ENCODE measurements around the gene RIPOR2.

Gene RIPOR2

DNA sequence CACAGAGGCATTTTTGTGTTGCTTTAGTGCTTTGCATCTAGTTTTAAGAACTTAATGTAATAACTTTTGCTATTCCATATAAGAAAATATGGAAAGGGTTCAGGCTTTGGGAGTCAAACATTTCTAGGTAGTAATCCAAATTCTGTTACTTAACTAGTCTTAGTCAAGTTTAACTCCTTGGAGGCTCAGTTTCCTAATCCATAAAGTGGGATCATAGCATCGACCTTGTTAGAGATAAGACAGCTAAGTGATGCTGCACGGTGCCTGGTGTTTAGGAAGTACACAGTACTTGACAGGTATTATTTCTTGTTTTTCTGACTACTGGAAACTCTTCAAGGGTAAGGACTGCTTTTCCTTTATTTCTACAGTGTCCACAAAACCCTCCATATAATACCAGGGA is 112.6 kb downstream of the RIPOR2 start (continued):
- TF ChIP-seq, protein P1, sequence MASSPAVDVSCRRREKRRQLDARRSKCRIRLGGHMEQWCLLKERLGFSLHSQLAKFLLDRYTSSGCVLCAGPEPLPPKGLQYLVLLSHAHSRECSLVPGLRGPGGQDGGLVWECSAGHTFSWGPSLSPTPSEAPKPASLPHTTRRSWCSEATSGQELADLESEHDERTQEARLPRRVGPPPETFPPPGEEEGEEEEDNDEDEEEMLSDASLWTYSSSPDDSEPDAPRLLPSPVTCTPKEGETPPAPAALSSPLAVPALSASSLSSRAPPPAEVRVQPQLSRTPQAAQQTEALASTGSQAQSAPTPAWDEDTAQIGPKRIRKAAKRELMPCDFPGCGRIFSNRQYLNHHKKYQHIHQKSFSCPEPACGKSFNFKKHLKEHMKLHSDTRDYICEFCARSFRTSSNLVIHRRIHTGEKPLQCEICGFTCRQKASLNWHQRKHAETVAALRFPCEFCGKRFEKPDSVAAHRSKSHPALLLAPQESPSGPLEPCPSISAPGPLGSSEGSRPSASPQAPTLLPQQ (tag by site-specific recombination; IDR thresholded peaks at IDR 0.05) = no peak
- no peak for TF ChIP-seq ZNF211 (tag by site-specific recombination; IDR thresholded peaks at IDR 0.05; ENCODE audit: low read depth)
- TF ChIP-seq, protein P2, sequence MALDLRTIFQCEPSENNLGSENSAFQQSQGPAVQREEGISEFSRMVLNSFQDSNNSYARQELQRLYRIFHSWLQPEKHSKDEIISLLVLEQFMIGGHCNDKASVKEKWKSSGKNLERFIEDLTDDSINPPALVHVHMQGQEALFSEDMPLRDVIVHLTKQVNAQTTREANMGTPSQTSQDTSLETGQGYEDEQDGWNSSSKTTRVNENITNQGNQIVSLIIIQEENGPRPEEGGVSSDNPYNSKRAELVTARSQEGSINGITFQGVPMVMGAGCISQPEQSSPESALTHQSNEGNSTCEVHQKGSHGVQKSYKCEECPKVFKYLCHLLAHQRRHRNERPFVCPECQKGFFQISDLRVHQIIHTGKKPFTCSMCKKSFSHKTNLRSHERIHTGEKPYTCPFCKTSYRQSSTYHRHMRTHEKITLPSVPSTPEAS (tag by site-specific recombination; IDR thresholded peaks at IDR 0.05) = no peak
- TF ChIP-seq, protein P3, sequence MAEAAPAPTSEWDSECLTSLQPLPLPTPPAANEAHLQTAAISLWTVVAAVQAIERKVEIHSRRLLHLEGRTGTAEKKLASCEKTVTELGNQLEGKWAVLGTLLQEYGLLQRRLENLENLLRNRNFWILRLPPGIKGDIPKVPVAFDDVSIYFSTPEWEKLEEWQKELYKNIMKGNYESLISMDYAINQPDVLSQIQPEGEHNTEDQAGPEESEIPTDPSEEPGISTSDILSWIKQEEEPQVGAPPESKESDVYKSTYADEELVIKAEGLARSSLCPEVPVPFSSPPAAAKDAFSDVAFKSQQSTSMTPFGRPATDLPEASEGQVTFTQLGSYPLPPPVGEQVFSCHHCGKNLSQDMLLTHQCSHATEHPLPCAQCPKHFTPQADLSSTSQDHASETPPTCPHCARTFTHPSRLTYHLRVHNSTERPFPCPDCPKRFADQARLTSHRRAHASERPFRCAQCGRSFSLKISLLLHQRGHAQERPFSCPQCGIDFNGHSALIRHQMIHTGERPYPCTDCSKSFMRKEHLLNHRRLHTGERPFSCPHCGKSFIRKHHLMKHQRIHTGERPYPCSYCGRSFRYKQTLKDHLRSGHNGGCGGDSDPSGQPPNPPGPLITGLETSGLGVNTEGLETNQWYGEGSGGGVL (tag by site-specific recombination; IDR thresholded peaks at IDR 0.05) = no peak
- TF ChIP-seq ZNF521 (tag by site-specific recombination; IDR thresholded peaks at IDR 0.05) = no peak

DNA sequence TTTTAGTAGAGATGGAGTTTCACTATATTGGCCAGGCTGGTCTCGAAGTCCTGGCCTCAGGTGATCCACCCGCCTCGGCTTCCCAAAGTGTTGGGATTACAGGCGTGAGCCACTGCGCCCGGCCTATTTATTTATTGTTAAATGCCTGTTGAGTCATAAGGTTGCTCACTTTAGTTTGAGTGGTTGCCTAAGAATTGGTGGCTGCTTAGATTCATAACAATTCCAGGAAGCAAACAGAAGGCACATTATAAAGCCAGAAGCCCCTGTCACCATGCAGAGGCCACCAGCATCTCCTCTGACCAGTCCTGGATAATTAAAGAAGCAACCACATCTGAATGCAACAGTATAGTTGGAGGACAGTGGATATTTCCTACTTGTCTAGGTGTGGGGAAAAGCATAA is 113.1 kb downstream of the RIPOR2 start:
- no peaks in the 10 kb centered on the region; the same call in 1 of the 2 replicates for H3K4me1 ChIP-seq (ENCODE audit: control insufficient read depth, insufficient read depth, low read length)
- no peak overlapping the region for H3K4me3 ChIP-seq (ENCODE audit: low read depth, low read length)
- H3K27ac ChIP-seq (ENCODE audit: extremely low read depth, low read depth, low read length) = no peak overlapping the region
- no peaks in the 10 kb centered on the region for H3K9me3 ChIP-seq (ENCODE audit: control insufficient read depth, insufficient read depth, low read depth, low read length)
- ChIA-PET CTCF (no interaction called here), POLR2A (no interaction called here)
- TF ChIP-seq ZNF114 (tag by site-specific recombination; IDR thresholded peaks at IDR 0.05) (no peak), ZFP37 (tag by site-specific recombination; IDR thresholded peaks at IDR 0.05) (no peak)
- H3K36me3 ChIP-seq (ENCODE audit: control insufficient read depth in 2 of 2, insufficient read depth in 1 of 2, low read length in 2 of 2) = no peaks in the 10 kb centered on the region

DNA sequence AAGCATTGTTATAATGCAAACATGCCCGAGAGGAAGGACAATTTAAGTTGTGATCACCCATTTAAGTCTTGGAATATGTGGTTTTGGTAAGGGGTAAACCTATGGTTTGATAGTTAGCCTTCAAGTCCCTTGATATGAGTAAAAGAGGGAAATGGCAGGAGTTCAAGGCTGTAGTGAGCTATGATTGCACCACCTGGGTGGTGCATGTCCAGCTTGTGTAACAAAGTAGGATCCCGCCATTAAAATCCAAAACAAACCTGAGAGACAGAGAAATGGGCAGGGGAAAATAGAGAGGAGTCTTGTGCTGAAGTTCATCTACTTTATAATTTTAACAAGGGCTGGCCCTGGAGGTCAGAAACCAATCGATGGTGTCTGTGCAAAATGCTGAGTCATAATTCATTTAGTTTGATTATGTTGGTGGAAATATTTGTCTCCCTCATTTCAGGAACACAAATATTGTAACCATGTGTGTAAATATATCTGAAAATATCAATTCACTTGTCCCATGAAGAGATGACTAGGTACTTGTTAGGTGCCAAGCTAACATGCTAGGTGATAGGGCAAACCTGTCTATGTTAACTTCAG is 113.8 kb downstream of the RIPOR2 start:
- H3K27ac ChIP-seq (ENCODE audit: extremely low read depth, low read depth, low read length) = no peak overlapping the region
- no peaks in the 10 kb centered on the region; the same call in 1 of the 2 replicates for H3K4me1 ChIP-seq (ENCODE audit: control insufficient read depth, insufficient read depth, low read length)
- no peak overlapping the region for H3K4me3 ChIP-seq (ENCODE audit: low read depth, low read length)
- CTCF ChIA-PET = interaction anchor here (1.5 kb wide), 1 partner anchor 249 kb away, joined by 4 read pairs; no protein-coding TSS in a partner anchor
- no peaks in the 10 kb centered on the region for H3K9me3 ChIP-seq (ENCODE audit: control insufficient read depth, insufficient read depth, low read depth, low read length)
- H3K36me3 ChIP-seq (ENCODE audit: control insufficient read depth in 2 of 2, insufficient read depth in 1 of 2, low read length in 2 of 2) = no peaks in the 10 kb centered on the region
- POLR2A ChIA-PET = no interaction called here
- TF ChIP-seq TRIM28 (IDR thresholded peaks at IDR 0.05; ENCODE audit: borderline replicate concordance, low read length) = no peak
- TF ChIP-seq, protein P4, sequence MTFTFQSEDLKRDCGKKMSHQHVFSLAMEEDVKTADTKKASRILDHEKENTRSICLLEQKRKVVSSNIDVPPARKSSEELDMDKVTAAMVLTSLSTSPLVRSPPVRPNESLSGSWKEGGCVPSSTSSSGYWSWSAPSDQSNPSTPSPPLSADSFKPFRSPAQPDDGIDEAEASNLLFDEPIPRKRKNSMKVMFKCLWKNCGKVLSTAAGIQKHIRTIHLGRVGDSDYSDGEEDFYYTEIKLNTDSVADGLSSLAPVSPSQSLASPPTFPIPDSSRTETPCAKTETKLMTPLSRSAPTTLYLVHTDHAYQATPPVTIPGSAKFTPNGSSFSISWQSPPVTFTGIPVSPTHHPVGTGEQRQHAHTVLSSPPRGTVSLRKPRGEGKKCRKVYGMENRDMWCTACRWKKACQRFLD (tag by site-specific recombination; IDR thresholded peaks at IDR 0.05) = no peak
- TF ChIP-seq ZNF202 (tag by site-specific recombination; IDR thresholded peaks at IDR 0.05; ENCODE audit: borderline replicate concordance) = no peak
- TF ChIP-seq, protein P5, sequence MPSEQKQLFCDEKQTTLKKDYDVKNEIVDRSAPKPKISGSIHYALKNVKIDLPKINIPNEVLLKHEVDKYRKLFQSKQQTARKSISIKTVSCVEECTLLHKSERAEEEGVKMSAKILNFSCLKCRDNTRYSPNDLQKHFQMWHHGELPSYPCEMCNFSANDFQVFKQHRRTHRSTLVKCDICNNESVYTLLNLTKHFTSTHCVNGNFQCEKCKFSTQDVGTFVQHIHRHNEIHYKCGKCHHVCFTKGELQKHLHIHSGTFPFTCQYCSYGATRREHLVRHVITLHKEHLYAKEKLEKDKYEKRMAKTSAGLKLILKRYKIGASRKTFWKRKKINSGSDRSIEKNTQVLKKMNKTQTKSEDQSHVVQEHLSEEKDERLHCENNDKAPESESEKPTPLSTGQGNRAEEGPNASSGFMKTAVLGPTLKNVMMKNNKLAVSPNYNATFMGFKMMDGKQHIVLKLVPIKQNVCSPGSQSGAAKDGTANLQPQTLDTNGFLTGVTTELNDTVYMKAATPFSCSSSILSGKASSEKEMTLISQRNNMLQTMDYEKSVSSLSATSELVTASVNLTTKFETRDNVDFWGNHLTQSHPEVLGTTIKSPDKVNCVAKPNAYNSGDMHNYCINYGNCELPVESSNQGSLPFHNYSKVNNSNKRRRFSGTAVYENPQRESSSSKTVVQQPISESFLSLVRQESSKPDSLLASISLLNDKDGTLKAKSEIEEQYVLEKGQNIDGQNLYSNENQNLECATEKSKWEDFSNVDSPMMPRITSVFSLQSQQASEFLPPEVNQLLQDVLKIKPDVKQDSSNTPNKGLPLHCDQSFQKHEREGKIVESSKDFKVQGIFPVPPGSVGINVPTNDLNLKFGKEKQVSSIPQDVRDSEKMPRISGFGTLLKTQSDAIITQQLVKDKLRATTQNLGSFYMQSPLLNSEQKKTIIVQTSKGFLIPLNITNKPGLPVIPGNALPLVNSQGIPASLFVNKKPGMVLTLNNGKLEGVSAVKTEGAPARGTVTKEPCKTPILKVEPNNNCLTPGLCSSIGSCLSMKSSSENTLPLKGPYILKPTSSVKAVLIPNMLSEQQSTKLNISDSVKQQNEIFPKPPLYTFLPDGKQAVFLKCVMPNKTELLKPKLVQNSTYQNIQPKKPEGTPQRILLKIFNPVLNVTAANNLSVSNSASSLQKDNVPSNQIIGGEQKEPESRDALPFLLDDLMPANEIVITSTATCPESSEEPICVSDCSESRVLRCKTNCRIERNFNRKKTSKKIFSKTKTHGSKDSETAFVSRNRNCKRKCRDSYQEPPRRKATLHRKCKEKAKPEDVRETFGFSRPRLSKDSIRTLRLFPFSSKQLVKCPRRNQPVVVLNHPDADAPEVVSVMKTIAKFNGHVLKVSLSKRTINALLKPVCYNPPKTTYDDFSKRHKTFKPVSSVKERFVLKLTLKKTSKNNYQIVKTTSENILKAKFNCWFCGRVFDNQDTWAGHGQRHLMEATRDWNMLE (tag by site-specific recombination; conservative IDR thresholded peaks at IDR 0.05; ENCODE audit: low read depth) = no peak
- TF ChIP-seq ZIC2 (tag by site-specific recombination; IDR thresholded peaks at IDR 0.05) = no peak
- no peak for TF ChIP-seq KLF1 (tag by site-specific recombination; IDR thresholded peaks at IDR 0.05)
- TF ChIP-seq, protein P6, sequence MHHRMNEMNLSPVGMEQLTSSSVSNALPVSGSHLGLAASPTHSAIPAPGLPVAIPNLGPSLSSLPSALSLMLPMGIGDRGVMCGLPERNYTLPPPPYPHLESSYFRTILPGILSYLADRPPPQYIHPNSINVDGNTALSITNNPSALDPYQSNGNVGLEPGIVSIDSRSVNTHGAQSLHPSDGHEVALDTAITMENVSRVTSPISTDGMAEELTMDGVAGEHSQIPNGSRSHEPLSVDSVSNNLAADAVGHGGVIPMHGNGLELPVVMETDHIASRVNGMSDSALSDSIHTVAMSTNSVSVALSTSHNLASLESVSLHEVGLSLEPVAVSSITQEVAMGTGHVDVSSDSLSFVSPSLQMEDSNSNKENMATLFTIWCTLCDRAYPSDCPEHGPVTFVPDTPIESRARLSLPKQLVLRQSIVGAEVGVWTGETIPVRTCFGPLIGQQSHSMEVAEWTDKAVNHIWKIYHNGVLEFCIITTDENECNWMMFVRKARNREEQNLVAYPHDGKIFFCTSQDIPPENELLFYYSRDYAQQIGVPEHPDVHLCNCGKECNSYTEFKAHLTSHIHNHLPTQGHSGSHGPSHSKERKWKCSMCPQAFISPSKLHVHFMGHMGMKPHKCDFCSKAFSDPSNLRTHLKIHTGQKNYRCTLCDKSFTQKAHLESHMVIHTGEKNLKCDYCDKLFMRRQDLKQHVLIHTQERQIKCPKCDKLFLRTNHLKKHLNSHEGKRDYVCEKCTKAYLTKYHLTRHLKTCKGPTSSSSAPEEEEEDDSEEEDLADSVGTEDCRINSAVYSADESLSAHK (tag by site-specific recombination; IDR thresholded peaks at IDR 0.05) = no peak
- TF ChIP-seq, protein P7, sequence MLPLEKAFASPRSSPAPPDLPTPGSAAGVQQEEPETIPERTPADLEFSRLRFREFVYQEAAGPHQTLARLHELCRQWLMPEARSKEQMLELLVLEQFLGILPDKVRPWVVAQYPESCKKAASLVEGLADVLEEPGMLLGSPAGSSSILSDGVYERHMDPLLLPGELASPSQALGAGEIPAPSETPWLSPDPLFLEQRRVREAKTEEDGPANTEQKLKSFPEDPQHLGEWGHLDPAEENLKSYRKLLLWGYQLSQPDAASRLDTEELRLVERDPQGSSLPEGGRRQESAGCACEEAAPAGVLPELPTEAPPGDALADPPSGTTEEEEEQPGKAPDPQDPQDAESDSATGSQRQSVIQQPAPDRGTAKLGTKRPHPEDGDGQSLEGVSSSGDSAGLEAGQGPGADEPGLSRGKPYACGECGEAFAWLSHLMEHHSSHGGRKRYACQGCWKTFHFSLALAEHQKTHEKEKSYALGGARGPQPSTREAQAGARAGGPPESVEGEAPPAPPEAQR (tag by site-specific recombination; IDR thresholded peaks at IDR 0.05) = no peak
- no peak for TF ChIP-seq ZNF621 (tag by site-specific recombination; IDR thresholded peaks at IDR 0.05)

All from HEK293 (cell line).